Peyer's patch (tissue), 4 donors: ENCODE results near the gene FAM204A.

Source experiments
- POLR2A ChIP-seq, 2 donors: fragments of 450-650 bp; IDR thresholded peaks; one replicate each; pipeline ENCODE4 v1.5.1; 2017; ENCODE audit warnings: antibody characterized with exemption in 2 of 2, mild to moderate bottlenecking in 2 of 2, moderate library complexity in 2 of 2
- TF ChIP-seq, protein P1 (sequence below), 6 experiments: fragments of 450-650 bp in 4 of 6; fragments of 200-600 bp in 2 of 6; sonication (generic) in 1 of 6; IDR thresholded peaks; one replicate each; pipeline ENCODE4 v1.5.1; 2017 to 2019; ENCODE audit warnings: antibody characterized with exemption in 6 of 6, mild to moderate bottlenecking in 3 of 6, moderate library complexity in 1 of 6

DNA sequence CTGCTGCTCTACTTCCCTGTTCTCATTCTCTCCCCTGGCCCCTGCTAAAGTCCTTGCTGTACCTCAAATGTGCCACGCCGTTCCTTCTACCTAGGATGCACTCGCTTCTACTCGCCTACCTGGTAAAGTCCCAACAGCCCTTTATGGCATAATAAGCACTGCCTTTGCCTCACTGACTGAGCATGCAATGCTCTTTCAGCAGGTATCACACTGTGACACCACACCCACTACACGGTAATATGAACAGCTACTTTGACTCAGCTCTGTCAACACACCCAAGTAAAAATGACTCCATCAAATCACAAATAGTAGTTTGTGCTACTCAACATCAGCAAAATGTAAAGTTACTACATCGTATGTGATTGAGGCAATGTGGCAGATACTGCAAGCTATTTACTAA lies 37.6 kb downstream of the FAM204A start:
- TF ChIP-seq POLR2A (IDR thresholded peaks at IDR 0.05): no peak
- TF ChIP-seq, protein P1, sequence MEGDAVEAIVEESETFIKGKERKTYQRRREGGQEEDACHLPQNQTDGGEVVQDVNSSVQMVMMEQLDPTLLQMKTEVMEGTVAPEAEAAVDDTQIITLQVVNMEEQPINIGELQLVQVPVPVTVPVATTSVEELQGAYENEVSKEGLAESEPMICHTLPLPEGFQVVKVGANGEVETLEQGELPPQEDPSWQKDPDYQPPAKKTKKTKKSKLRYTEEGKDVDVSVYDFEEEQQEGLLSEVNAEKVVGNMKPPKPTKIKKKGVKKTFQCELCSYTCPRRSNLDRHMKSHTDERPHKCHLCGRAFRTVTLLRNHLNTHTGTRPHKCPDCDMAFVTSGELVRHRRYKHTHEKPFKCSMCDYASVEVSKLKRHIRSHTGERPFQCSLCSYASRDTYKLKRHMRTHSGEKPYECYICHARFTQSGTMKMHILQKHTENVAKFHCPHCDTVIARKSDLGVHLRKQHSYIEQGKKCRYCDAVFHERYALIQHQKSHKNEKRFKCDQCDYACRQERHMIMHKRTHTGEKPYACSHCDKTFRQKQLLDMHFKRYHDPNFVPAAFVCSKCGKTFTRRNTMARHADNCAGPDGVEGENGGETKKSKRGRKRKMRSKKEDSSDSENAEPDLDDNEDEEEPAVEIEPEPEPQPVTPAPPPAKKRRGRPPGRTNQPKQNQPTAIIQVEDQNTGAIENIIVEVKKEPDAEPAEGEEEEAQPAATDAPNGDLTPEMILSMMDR (IDR thresholded peaks at IDR 0.05): no peak
